Fibroblast of skin of scalp (primary cell): Measurements from ENCODE around the gene NCKAP5.
A peak's percentile ranks its signal among the peaks of the same experiment; 100 is the strongest.

Experiments
- DNase-seq: peaks from one replicate; pipeline ENCODE4 v3.0.0-alpha.2; 2013

Gene NCKAP5

DNA sequence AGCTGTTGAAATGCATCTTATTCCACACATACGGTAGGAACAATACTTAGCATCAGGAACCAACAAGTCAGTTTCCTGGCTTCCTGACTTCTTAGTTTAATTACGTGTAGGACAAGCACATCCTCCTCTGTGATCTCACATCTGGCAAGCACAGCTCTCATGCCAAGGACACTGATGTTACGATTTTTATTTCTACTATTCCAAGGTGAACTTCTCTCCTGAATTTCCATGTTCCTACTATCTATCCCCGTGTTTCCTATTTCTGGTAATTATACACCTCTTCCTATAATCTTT, 374.0 kb downstream of the NCKAP5 start:
- no peak for DNase-seq

DNA sequence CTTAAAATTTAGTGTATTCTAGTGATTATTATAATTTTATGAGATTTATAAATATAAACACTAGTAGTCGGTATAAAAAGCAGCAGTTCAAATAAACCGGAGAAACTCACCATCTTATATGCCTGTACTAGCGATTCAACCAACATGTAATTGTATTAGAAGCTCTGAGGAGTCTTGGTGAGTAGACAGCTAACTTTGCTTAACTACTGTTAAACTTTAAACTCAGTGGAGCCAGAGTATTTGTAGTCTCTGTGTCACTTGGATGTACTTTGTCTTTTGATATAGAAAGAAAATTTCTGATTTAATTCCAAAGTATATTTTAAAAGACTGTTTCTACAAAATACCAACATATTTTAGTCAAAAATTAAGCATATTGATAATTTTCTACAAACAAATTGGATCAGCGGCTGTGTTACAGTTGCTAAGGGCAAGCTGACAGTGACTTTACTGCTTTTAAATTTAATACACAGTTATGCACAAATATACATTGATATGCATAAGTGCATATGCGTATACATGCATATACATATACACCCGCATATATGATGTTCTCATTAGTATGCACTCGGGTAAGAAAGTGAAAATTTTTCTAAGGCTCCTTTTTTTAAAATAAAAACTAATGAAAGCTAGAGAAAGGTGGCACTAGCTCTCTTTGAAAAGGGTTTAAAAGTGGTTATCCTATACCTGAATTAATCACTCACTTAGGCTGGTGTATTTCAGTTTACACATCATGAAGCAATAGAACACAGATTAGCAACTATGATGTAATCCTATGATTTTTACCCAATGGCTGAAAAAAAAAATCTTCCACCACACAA, 374.5 kb downstream of the NCKAP5 start:
- no peak for DNase-seq

GRCh38 chr2:133192028-133192427, 376.2 kb downstream of the NCKAP5 start:
- no peak for DNase-seq

DNA sequence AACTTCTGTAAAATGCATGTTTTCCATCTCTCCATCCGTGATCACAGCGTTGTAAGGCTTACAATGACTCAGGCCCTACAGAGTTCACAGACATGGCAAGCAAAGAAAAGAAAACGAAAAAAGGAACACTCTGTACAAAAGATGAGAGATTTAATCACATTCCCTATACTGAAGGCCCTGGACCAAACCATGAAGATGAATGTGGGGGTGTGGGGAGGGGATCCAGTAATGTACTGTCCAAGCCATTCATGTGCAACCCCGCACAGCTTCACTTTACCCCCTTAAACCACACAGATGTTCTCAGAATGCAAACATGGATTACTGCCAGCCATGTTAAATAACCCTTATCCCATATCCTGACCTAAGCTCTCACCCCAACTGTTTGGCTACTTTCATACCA, 391.1 kb downstream of the NCKAP5 start:
- no peak for DNase-seq

DNA sequence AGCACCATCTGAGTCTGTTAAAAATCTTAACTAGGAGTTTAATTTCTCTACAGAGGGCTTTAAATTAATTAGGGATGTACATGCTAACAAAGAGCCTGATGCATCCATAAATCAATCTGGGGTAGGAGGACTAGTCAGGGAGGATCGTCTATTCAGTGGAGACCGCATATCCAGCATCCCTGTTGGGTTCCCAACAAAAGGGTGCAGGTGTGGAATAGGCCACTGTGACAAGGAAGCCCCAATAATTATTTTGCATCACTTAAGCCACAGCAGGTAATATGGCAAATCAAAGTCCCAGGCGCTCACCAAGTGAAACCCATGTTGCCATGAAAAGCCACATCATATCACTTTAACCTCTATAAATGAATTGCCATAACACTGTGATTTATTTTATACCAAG, 392.3 kb downstream of the NCKAP5 start:
- no peak for DNase-seq

GRCh38 chr2:133173224-133173623, 395.0 kb downstream of the NCKAP5 start:
- DNase-seq, result peak; percentile 14

DNA sequence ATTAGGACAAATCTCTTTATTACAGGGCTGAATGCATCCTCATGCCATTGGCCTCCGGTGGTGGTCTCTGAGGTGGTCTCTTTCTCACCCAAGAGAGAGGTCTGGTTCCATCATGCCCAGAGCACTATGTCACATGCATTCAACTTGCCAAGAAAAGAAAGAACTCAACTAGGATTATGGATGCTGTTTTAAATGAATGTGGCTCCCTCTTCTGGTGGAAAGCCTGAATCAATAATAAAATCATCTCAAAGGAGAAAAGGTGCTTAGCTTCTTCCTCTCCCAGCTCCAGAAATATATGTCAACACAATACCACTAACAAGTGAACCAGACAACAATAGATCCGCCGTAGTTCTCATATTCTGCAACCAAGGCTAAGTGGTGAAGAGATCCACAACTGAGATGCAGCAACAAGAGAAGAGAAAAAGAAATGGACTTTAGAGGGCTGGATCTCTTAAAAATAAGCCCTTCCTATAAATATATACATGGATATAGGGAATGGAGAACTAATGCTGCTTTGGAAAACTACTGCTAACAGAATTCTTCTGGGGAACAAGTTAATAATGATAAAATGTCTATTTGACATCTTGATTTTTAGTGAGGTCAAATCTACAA, 396.8 kb downstream of the NCKAP5 start:
- DNase-seq, result peak; percentile 71

DNA sequence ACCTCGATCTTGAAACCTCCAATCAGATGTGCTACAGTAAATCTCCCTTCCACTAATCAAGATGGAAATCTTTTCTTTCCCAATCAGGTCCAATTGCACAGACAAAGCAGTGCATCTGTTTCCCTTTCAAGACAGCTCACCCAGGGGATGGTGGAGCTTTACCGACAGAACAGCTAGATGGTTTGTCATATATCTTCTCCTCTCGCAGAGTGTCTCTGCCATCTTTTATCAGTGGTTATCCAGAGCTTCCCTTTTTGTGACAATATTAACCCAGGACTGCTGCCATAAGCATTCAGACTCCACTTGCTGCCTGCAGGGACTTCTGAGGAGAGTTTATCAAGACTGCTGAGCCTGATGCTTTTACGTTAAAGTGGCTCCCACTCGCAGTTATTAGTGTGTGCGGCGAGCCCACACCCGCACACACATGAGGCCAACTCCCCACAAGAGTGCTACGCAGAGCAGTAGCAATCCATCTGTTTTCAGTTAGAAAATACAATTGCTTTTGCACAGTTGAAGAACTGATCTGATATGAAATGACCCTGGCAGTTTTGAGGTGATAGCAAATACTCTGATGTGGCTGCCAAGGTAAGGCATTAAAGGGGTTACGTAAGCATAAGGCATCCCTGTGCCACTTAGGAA, 398.9 kb downstream of the NCKAP5 start:
- DNase-seq, result no peak

DNA sequence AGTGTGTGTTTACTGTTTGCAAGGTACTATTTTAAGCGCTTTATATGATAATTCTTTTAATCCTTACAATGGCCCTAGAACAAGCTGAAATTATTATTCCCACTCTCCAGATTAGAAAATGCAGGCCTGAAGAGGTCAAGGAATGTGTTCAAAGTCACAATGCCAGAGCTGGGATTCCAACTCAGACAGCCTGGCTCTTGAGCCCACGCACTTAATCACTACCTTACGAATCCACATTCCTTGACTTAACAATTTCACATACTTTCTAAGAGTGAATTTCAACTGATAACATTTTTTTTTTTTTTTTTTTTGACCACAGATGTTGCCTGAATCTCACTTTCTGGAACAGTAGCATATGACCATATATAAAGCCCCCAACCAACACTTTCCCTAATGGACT, 400.3 kb downstream of the NCKAP5 start:
- DNase-seq, result peak; percentile 20

- no peak for DNase-seq
Observed at GRCh38 chr2:133167223-133167622, 401.0 kb downstream of the NCKAP5 start.

GRCh38 chr2:133166031-133166430, 402.2 kb downstream of the NCKAP5 start:
- DNase-seq, result peak; percentile 55

GRCh38 chr2:133163111-133163510, 405.2 kb downstream of the NCKAP5 start:
- no peak for DNase-seq

- DNase-seq, result no peak
Observed at GRCh38 chr2:133158442-133158841, 409.8 kb downstream of the NCKAP5 start.

DNA sequence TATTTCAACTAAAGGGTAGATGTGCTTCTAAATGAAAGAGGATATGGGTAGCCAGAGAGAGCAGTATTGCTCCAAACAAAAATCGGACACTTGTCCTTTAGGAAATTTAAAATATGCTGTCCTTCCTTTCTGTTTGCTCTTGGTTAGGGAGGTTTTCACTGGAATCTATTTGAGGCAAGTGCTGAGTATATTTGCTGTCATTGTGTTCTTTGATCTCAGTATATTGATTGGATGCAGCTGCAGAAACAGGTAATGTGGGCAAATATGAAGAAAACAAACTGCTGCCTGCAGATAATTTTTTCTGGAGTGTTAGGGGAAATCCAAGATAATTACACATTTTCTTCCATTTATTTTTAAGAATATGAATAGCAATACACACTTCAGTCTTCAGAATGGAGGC, 410.2 kb downstream of the NCKAP5 start:
- no peak for DNase-seq

- no peak for DNase-seq
Observed at GRCh38 chr2:133157141-133157540, 411.1 kb downstream of the NCKAP5 start.

GRCh38 chr2:133152801-133153200, 415.5 kb downstream of the NCKAP5 start:
- no peak for DNase-seq

GRCh38 chr2:133148187-133148586, 420.1 kb downstream of the NCKAP5 start:
- no peak for DNase-seq

DNA sequence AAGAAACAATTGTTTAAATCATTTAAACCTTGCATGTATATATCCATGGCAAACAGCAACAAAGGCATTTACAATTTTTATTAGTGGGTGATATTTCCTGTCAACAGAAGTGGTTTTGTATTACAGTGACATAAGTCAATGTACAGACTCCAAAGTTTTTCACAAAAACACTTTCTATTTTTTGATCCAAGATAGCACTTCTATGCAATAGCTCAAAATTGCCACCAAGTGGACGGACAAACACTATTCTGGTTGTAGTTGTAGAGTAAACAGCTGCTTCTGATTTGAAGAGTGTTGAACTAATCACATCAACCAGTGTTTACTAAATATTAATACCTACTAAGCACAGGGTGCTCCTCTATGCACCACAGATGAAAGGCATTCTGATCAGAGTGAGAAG, 421.4 kb downstream of the NCKAP5 start:
- peak; percentile 18 for DNase-seq

GRCh38 chr2:133143645-133144044, 424.6 kb downstream of the NCKAP5 start:
- no peak for DNase-seq

- DNase-seq, result no peak
Observed at GRCh38 chr2:133142087-133142486, 426.2 kb downstream of the NCKAP5 start.

DNA sequence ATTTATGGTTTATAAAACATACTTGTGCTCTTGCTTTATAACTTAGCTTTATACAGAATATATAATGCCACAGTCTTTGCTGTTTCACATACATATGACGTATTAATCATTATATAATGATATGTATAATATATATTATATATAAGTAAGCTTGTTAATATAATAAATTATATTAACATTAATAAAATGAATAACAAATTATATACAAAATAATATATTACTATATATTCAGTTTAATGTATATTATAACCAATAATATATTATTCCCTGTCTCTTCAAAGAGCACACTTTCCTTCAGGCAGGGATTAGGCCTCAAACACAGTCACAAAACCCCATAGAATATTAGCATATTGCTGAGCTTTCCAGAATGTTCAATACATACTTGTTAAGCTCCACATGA, 427.6 kb downstream of the NCKAP5 start:
- no peak for DNase-seq

DNA sequence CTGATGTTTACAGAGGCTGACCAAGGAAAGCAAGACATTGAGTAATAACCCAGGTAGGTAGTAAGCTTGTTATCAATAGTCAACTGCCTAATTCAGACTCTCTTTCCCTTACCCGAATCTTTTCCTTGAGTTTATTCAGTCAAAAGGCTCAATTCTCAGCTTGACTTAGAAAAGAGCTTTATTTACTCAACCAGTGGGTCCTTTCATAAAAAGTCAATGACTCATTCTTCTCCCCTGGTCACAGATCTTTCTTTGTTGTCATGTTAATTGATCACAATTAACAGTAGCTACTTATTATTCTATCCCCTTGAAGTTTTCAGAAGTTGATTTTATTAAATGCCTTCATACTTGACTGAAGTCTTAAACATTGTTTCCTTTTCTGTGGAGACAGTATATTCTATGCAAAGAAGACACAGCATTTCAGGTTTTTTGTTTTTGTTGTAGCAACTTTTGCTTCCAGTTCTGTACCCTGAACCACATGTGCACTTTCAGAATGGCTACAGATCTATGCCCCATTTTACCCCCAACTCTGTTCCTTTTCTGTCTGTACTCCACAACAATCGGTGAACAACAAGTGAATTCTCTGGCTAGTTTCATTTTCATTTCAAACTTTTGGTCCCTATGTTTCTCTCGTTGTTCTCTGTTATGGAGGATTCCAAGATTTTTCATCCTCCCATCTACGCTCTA, 428.3 kb downstream of the NCKAP5 start:
- DNase-seq, result no peak

- DNase-seq, result no peak
Observed at GRCh38 chr2:133138693-133139092, 429.6 kb downstream of the NCKAP5 start.
